AG09319 (cell line): ENCODE measurements around the gene C8G.

Experiments
- DNase-seq: peaks from one replicate; pipeline ENCODE4 v3.0.0-alpha.2; 2010; ENCODE audit warnings: low read depth; ENCODE audit errors: extremely low read depth
- CTCF ChIP-seq: IDR thresholded peaks from 2 replicates; pipeline ENCODE4 v1.5.1; 2011; ENCODE audit warnings: low read depth, mild to moderate bottlenecking, inconsistent platforms, low read length, moderate library complexity

The C8G gene

GRCh38 chr9:136983167-136983566 is 38.1 kb downstream of the C8G start:
- DNase-seq = no peak
- no peak for TF ChIP-seq CTCF

GRCh38 chr9:136983656-136984314 is 38.7 kb downstream of the C8G start:
- DNase-seq = no peak
- no peak for TF ChIP-seq CTCF

GRCh38 chr9:136984464-136985026 is 39.5 kb downstream of the C8G start:
- DNase-seq = no peak
- TF ChIP-seq CTCF = no peak

- TF ChIP-seq CTCF = no peak
- DNase-seq = no peak
Measured at GRCh38 chr9:136985027-136985602, 40.1 kb downstream of the C8G start.

- DNase-seq = no peak
- TF ChIP-seq CTCF = no peak
Measured at GRCh38 chr9:136985853-136986252, 40.8 kb downstream of the C8G start.

GRCh38 chr9:136988872-136989271 is 43.8 kb downstream of the C8G start:
- no peak for DNase-seq
- no peak for TF ChIP-seq CTCF

GRCh38 chr9:136990242-136990911 is 45.3 kb downstream of the C8G start:
- DNase-seq = no peak
- TF ChIP-seq CTCF = no peak
